KOPT-K1 (cell line): ENCODE measurements around the gene MORN3.
"Not testable (repeated sequence)": the region's sequence is repeated elsewhere in the genome, so short reads cannot be mapped to it uniquely, and the experiment has no call there.

ENCODE experiments used
- H3K27ac ChIP-seq: fragments of 200-600 bp; sonication (generic); 2 replicates; pipeline ENCODE4 v1.5.1; 2016; ENCODE audit warnings: antibody characterized with exemption, mild to moderate bottlenecking, low read depth, low read length; ENCODE audit not compliant: poor library complexity, severe bottlenecking
- H3K36me3 ChIP-seq: fragments of 200-600 bp; sonication (generic); 2 replicates; pipeline ENCODE4 v1.5.1; 2017; ENCODE audit warnings: antibody characterized with exemption, mild to moderate bottlenecking, low read length, moderate library complexity; ENCODE audit not compliant: insufficient read depth
- H3K9me3 ChIP-seq: fragments of 200-600 bp; sonication (generic); 2 replicates; pipeline ENCODE4 v1.5.1; 2017; ENCODE audit warnings: antibody characterized with exemption, low read length, mild to moderate bottlenecking; ENCODE audit not compliant: insufficient read depth, poor library complexity, severe bottlenecking

Gene MORN3

DNA sequence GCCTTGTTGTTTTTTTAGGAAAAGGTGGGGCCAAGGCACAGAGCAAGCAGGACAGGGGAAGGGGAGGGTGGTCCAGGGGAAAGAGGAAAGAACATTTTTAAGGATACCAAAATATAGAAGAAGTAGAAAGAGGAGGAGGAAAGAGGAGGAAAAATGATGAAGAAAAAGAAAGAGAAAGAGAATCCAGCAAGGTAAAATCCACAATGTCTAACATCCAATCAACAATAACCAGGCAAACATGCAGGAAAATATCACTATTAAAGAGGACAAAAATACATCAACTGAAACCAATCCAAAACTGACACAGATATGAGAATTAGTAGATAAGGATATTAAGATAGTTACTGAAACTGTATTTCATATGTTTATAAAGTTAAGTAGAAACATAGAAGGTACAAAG lies 36.1 kb upstream of the MORN3 start:
- H3K9me3 ChIP-seq, result peaks cover 13% of the 10 kb centered on the region
- no peaks in the 10 kb centered on the region for H3K36me3 ChIP-seq
- H3K27ac ChIP-seq, result no peak overlapping the region

DNA sequence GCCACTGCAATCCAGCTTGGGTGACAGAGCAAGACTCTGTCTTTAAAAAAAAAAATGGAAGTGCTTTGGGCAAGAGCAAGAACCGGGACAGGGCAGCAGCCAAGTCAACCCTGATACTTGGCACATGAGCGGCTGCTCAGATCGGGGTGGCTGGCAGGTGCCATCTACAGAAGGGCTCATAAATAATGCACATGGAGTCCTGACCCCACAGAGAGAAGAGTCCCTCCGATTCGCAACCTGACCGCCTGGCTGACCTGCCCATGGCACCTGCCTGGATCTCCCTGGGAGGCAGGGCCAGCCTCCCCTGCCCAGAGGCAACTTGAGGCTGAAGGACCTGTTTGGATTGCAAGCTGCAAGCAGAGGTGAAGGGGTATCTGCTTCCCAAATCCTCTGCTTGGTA lies 33.5 kb upstream of the MORN3 start:
- H3K9me3 ChIP-seq, result peaks cover 13% of the 10 kb centered on the region
- H3K36me3 ChIP-seq, result no peaks in the 10 kb centered on the region
- no peak overlapping the region for H3K27ac ChIP-seq

DNA sequence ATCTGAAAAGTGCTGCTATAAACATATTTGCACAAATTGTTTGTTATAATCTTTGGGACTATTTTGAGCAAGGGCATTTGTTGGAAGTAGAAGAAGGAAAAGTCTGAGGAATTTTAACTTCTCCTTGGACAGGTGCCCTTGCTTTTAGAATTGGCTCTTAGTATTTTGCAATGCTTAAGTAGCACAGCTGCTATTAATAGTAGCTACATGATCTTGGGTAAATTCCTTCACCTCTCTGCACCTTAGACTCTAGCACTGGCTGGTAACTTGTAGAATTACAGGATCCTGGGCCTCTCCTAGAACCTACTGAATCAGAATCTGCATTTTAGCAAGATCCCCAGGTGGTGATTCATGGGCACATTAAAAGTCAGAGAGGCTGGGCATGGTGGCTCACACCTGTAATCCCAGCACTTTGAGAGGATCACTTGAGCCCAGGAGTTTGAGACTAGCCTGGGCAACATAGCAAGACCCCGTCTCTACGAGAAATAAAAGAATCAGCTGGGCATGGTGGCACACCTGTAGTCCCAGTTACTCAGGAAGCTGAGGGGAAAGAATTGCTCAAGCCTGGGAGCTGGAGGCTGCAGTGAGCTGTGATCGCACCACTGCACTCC lies 32.3 kb upstream of the MORN3 start:
- H3K9me3 ChIP-seq, result peaks cover 13% of the 10 kb centered on the region
- no peak overlapping the region for H3K27ac ChIP-seq
- H3K36me3 ChIP-seq, result no peaks in the 10 kb centered on the region

DNA sequence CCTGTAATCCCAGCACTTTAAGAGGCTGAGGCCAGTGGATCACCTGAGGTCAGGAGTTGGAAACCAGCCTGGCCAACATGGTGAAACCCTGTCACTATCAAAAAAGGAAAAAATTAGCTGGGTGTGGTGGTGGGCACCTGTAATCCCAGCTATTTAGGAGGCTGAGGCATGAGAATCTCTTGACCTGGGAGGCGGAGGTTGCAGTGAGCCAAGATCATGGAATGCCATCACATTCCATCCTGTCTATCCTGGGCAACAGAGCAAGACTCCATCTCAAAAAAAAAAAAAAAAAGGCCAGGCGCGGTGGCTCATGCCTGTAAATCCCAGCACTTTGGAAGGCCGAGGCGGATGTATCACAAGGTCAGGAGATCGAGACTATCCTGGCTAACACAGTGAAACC lies 28.4 kb upstream of the MORN3 start:
- not testable (repeated sequence) for H3K27ac ChIP-seq, H3K9me3 ChIP-seq, H3K36me3 ChIP-seq

DNA sequence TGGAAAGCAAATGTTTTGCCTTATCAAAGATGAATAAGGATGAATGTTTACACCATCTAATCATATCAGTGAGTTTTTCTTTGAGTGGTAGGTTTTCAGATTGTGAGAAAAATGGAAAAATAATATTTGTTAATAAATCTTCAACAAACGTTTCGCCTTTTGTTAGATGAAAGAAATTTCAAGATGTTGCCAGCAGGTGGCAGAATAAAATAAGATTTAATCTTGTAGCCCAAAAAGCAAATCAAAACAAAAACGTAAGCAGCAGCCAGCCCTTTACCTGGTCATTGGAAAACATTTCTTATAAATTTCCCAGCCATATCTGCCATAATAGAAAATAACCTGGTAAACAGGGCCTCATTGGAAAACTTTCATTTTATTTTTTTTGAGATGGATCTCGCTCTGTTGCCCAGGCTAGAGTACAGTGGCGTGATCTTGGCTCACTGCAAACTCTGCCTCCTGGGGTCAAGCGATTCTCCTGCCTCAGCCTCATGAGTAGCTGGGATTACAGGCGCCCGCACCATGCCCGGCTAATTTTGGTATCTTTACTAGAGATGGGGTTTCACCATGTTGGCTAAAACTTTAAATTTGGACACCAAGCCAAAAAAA lies 27.7 kb upstream of the MORN3 start:
- H3K36me3 ChIP-seq, result no peaks in the 10 kb centered on the region
- no peak overlapping the region for H3K27ac ChIP-seq
- no peaks in the 10 kb centered on the region for H3K9me3 ChIP-seq

DNA sequence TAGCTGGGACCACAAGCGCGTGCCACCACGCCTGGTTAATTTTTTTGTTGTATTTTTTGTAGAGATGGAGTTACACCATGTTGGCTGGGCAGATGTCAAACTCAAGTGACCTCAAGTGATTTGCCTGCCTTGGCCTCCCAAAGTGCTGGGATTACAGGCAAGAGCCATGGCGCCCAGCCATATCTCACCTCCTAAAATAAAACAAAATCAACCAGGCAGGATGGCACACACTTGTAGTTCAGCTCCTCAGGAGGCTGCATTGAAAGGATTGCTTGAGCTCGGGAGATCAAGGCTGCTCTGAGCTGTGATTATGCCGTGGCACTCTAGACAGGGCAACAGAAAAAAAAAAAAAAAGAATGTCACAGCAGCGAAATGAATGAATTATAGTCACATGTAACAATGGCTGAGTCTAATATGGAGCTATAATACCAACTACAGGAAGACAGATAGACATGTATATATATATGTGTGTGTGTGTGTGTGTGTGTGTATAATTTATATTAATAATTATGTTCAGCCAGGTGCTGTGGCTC lies 23.8 kb upstream of the MORN3 start:
- H3K36me3 ChIP-seq, result no peaks in the 10 kb centered on the region
- H3K9me3 ChIP-seq, result no peaks in the 10 kb centered on the region
- H3K27ac ChIP-seq, result no peak overlapping the region

DNA sequence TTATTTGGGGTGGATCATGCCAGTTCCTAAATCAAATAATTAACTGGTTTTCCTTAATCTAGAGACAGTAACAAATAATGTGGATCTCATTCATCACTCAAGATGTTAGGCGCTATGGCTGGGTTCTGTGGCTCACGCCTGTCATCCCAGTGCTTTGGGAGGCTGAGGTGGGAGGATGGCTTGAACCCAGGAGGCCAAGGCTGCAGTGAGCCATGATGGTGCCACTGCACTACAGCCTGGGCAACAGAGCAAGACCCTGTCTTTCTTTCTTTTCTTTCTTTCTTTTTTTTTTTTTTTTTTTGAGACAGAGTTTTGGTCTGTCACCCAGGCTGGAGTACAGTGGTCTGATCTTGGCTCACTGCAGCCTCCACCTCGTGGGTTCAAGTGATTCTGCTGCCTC lies 23.3 kb upstream of the MORN3 start:
- H3K9me3 ChIP-seq, H3K27ac ChIP-seq, H3K36me3 ChIP-seq: not testable (repeated sequence)

DNA sequence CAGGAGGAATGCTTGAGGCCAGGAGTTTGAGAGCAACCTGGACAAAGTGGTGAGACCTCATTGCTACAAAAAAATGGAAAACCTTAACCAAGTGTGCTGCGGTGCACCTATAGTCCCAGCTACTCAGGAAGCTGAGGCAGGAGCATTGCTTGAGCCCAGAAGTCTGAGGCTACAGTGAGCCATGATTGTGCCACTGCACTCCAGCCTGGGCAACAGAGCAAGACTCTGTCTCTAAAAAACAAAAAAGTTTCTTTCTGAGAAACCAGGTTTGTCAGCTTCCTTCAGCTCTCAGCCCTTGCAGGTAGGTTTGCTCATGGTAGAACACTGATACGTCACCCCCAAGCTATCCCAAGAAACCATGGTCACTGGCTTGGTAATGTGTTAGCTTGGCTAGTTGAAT lies 20.0 kb upstream of the MORN3 start:
- no peak overlapping the region for H3K27ac ChIP-seq
- no peaks in the 10 kb centered on the region for H3K36me3 ChIP-seq
- H3K9me3 ChIP-seq, result no peaks in the 10 kb centered on the region

DNA sequence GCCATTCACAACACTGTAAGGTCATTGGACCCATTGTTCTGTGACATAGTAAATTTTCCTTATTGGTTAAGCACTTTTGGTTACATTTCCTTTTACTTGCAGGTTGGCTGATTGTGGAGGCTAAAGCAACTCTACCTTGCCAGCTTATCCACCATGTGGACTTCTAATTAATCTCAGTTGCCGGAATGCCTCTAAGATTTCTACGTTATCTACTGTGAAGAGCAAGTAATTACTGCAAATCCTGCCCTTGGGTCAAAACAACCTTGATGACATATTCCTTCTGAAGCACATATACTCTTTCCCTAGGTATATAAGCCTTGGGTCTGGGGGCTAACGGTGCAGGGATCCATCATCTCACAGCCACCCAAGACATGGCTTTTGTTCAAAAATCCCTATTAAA lies 19.5 kb upstream of the MORN3 start:
- H3K27ac ChIP-seq, result no peak overlapping the region

DNA sequence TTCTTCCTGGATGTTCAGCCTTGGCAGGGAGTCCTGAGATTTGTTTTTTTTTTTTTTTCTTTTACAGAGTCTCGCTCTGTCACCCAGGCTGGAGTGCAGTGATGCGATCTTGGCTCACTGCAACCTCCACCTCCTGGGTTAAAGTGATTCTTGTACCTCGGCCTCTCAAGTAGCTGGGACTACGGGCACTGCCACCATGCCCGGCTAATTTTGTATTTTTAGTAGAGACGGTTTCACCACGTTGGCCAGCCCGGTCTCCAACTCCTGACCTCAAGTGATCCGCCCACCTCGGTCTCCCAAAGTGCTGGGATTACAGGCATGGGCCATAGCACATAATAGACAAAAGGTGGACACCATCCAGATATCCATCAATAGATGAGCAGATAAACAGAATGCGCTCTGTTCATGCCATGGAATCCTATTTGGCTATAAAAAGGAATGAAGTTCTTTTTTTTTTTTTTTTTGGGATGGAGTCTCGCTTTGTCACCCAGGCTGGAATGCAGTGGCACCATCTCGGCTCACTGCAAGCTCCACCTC lies 10.3 kb upstream of the MORN3 start:
- not testable (repeated sequence) for H3K36me3 ChIP-seq, H3K9me3 ChIP-seq
- peak overlapping the region; percentile 8 for H3K27ac ChIP-seq

More for the DNA sequence above, 19.5 kb upstream of the MORN3 start:
- Histone ChIP-seq H3K36me3 (no peaks in the 10 kb centered on the region), H3K9me3 (no peaks in the 10 kb centered on the region)

DNA sequence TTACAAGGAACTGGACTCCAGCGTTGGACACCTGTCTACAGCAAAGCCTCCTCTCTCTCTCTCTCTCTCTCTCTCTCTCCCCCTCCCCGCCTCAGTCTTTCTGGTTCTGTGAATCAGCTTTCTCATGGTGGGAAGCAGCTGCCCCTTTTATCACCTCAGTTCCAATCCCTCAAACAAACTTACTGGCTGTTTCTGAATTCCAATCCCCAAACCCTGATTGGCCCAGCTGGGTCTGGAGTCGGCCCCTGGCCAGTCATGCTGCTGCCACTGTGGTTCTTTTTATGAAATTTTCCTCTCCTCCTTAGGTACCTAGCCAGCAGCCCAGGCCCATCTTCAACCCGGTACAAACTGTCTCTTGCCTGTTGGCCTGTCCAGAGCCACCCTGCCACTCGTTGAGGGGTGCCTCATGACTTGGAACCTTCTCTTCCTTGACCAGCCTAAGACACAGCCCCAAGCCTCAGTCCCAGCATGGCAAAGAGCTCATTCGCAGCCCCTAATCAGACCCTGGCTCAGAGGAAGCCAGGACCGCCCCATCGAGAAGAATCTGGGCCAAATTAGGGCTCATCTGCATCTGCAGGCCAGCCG lies 9.4 kb upstream of the MORN3 start:
- H3K27ac ChIP-seq, result peak overlapping the region; percentile 8
- no peaks in the 10 kb centered on the region for H3K36me3 ChIP-seq
- H3K9me3 ChIP-seq, result no peaks in the 10 kb centered on the region

DNA sequence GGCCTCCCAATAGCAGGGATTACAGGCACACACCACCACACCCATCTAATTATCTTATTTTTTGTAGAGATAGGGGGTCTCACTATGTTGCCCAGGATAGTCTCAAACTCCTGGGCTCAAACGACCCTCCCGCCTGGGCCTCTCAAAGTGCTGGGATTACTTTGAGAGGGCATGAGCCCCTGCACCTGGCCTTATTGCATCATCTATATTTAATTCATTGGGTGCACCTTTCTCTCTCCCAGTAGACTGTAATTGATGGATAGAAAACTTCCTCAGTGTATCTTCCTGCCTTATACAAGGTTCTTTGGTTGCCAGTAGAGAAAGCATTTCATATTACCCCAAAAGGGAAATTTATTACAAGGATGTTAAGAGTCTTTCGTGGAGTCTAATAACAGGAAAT lies 8.9 kb upstream of the MORN3 start:
- Histone ChIP-seq H3K9me3 (no peaks in the 10 kb centered on the region), H3K27ac (peak overlapping the region; percentile 8), H3K36me3 (no peaks in the 10 kb centered on the region)

DNA sequence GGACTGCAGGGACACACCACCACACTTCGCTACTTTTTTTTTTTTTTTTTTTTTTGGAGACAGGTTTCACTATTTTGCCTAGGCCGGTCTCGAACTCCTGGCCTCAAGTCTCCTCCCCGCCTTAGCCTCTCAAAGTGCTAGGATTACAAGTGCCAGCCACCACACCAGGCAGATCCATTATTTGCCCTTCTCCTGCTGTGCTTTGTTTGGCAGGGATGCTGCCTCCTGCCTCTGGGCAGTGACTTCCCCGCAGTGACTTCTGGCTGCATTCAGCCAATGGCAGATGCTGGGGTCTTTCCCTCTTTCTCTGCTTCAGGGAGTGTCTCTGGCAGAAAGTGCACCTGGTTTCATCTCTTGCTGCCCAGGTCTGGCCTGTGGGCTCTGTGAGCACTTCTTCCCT lies 6.7 kb upstream of the MORN3 start:
- no peak overlapping the region for H3K27ac ChIP-seq
- no peaks in the 10 kb centered on the region for H3K36me3 ChIP-seq
- no peaks in the 10 kb centered on the region for H3K9me3 ChIP-seq

DNA sequence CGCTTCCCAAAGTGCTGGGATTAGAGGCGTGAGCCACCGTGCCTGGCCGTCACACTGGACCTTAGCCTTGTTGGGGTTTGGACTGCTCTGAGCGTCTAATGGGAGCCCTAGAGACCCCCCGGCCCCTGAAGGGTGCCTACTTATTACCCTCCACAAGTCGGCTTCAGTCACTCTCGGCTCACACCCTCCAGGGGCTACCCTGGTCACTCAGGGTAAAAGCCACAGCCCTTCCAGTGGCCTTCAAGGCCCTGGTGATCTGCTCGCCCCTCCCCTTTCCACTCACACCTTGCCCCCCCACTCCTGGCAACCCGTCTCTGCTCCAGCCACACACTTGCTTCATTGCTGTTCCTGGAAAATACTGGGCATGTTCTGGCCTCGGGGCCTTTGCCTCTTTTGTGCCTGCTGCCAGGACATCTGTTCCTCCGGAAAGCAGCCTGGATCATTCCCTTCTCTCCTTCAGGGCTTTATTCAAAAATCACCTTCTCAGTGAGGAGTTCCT lies 3.6 kb upstream of the MORN3 start:
- Histone ChIP-seq H3K27ac (peak overlapping the region; percentile 62), H3K36me3 (peaks cover 17% of the 10 kb centered on the region), H3K9me3 (no peaks in the 10 kb centered on the region)

DNA sequence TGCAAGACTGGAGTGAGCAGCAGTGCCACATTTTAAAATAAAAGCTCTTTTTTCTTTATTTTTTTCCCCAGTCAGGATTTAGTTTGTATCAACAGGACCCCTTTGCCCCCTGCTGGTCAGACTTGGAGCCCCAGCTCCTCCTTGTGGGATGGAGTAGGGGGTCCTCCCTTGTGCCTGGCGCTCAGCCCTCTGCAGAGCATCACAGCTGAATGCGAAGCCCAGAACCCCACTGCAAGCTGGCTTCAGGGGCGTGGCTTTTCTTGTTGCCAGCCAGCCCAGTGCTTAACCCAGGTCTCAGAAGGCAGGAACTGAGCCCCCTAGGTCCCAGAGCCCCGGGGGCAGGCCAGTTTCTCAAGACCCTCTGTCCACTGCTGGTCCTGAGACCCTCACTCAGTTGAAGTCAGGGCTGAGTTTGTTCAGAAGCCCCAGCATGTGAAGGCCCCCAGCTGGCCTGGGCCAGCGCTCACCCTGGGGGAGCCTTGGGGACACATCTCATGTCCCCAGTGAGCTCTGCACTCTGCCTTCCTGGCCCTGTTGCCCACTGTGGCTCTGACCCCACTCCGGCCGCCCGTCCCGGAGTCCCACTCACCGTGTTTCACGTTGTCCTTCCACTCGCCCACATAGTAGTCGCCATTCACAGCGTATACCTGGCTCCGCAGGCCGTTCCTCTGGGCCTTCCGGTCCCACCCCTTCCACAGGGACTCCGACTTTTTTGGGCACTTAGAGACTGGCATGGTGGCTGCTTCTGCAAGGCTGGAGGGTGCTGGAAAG lies 519 bp downstream of the MORN3 start:
- Histone ChIP-seq H3K27ac (peak overlapping the region; percentile 31), H3K9me3 (no peaks in the 10 kb centered on the region), H3K36me3 (peaks cover 31% of the 10 kb centered on the region)
